Measurements from ENCODE around the gene PPM1F. TPM values are rescaled to one million over a fixed set of nuclear protein-coding genes. Genes with fewer than 3 reads are reported as not detected.

Gene PPM1F
- total RNA-seq, 4 donors from 2014 or later, result 13.8 to 28.9 (median 21.0) TPM

DNA sequence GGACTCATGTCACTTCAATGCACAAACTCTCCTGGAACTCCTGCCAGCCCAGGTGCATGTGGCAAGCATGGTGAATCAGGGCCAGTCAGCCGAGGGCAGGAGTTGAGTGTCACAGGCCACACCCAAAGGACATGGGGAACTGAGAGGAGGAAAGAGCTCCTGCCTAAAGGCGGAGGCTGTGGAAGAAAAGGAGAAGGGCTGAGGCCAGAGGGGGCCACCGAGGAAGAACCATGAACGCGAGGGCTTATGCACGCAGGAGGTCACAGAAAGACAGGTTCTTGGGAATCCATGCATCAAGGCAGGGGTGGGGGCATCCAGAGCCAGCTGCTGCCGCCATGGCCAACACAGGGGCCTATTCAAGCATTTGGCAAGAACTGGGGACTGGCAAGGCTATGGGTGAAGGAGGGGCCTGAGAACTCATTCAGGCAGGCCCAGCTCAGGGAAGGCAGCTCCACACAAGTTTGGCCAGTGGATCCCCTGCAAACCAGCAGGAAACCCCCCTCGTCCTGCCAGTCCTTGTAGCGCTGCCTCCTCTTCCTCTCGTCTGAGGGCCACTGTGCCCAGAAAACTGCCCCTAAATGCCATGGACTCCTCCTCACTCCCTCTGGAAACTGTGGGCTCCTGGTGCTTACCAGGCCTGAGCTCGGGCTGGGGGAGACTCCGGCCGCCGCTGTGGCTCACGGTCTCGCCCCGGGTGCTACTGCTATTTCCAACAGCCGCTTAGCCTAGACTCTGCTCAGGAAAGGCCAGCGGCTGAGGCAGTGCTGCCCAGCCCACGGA is 15.4 kb downstream of the PPM1F start:
- no peak for DNase-seq
- H3K4me3 ChIP-seq, result peak overlapping the region in 3 of 4 donors; percentile 58 to 69 (median 60)
- TF ChIP-seq, protein P1, sequence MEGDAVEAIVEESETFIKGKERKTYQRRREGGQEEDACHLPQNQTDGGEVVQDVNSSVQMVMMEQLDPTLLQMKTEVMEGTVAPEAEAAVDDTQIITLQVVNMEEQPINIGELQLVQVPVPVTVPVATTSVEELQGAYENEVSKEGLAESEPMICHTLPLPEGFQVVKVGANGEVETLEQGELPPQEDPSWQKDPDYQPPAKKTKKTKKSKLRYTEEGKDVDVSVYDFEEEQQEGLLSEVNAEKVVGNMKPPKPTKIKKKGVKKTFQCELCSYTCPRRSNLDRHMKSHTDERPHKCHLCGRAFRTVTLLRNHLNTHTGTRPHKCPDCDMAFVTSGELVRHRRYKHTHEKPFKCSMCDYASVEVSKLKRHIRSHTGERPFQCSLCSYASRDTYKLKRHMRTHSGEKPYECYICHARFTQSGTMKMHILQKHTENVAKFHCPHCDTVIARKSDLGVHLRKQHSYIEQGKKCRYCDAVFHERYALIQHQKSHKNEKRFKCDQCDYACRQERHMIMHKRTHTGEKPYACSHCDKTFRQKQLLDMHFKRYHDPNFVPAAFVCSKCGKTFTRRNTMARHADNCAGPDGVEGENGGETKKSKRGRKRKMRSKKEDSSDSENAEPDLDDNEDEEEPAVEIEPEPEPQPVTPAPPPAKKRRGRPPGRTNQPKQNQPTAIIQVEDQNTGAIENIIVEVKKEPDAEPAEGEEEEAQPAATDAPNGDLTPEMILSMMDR (IDR thresholded peaks at IDR 0.05), result no peak
- peak in 1 of 2 donors; percentile 6 for TF ChIP-seq POLR2A (IDR thresholded peaks at IDR 0.05)

DNA sequence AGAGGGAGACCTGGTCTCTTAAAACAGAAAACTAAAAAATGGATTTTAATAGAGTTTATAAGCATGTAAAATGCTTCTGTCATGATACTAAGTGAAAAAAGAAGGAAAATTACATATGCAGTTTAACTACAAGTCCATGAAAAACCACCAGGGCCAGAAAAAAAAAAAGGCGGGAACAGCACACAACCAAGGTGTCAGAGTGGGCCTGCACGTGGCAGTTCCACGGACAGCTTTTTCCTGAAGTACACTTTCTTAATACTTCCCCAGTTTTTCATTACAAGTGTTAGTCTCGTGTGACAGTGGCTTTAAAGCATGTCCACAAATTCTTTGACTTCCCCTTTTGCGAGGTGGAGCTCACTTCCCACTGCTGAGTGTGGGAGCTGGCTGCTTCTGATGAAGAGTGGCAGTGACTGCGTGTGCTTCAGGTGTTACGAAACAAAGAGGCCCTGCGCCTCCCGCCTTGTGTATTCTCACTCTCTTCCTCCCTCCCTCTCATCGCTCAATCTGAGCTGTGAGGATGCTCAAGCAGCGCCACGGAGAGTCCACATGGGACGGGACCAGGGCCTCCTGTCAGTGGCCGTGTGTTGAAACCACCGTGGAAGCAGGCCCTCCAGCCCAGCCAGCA is 16.4 kb downstream of the PPM1F start:
- TF ChIP-seq, protein P1 (IDR thresholded peaks at IDR 0.05), result no peak
- no peak for TF ChIP-seq POLR2A (IDR thresholded peaks at IDR 0.05)
- Histone ChIP-seq H3K27ac (peak overlapping the region in 2 of 4 donors; percentile 90 to 95), H3K4me3 (no peak overlapping the region), H3K36me3 (peaks cover 0 to 25% (median 0%) of the 10 kb centered on the region in 3 donors), H3K9me3 (no peaks in the 10 kb centered on the region), H3K4me1 (peaks cover 0 to 32% (median 5%) of the 10 kb centered on the region in 4 donors), H3K27me3 (no peaks in the 10 kb centered on the region)
- no peak for DNase-seq

More for the DNA sequence above, 15.4 kb downstream of the PPM1F start:
- Histone ChIP-seq H3K9me3 (no peaks in the 10 kb centered on the region), H3K27me3 (no peaks in the 10 kb centered on the region), H3K36me3 (peaks cover 0 to 16% (median 0%) of the 10 kb centered on the region in 3 donors), H3K4me1 (peaks cover 0 to 41% (median 5%) of the 10 kb centered on the region in 4 donors), H3K27ac (peak overlapping the region; percentile 81 to 95 (median 88))

DNA sequence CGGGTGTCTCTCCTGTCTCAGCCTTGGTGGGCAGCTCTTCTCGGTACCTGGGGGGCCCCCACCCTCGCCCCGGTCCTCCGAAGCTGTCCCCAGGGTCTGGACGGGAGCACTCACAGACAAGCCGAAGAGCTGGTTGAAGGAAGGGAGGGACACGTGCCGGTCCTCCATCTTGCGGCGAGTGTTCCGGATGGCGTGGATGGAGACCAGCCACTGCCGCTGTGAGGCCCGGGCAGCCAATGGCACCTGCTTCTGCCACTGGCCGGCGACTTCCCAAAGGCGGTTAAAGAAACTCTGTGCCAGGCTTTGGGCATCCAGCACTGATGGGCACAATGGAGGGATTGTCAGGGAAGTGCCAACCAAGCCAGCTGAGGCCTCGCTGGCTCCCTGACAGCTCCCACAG is 18.7 kb downstream of the PPM1F start:
- no peak for DNase-seq
- no peaks in the 10 kb centered on the region for H3K9me3 ChIP-seq
- peaks cover 0 to 21% (median 4%) of the 10 kb centered on the region in 4 donors for H3K4me1 ChIP-seq
- peaks cover 0 to 47% (median 0%) of the 10 kb centered on the region in 3 donors for H3K36me3 ChIP-seq
- TF ChIP-seq, protein P1 (IDR thresholded peaks at IDR 0.05), result no peak
- TF ChIP-seq POLR2A (IDR thresholded peaks at IDR 0.05), result no peak
- H3K27ac ChIP-seq, result no peak overlapping the region
- no peaks in the 10 kb centered on the region for H3K27me3 ChIP-seq
- no peak overlapping the region for H3K4me3 ChIP-seq

DNA sequence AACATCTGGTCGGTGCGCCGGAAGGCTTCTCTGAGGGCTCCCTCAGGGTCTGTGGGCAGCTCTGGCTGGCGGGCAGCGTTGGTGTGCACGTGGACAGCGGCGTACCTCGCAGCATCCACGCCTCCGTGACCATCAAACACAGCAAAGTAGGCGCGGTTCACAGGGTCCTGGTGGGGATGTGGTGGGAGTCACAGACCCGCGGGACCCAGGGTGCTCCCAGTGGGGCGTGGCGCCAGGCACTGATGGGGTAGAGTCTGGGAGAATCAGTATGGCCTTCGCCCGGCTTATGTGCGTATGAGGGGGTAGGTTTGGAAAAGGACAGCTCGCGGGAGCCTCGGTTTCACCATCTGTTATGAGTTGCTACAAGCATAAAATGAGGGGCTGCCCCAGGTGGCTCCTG is 19.2 kb downstream of the PPM1F start:
- H3K4me1 ChIP-seq, result peaks cover 0 to 18% (median 3%) of the 10 kb centered on the region in 4 donors
- TF ChIP-seq POLR2A (IDR thresholded peaks at IDR 0.05), result no peak
- TF ChIP-seq, protein P1 (IDR thresholded peaks at IDR 0.05), result no peak
- H3K9me3 ChIP-seq, result no peaks in the 10 kb centered on the region
- no peak for DNase-seq
- no peak overlapping the region for H3K4me3 ChIP-seq
- no peaks in the 10 kb centered on the region for H3K27me3 ChIP-seq
- no peak overlapping the region for H3K27ac ChIP-seq
- peaks cover 0 to 52% (median 0%) of the 10 kb centered on the region in 3 donors for H3K36me3 ChIP-seq

DNA sequence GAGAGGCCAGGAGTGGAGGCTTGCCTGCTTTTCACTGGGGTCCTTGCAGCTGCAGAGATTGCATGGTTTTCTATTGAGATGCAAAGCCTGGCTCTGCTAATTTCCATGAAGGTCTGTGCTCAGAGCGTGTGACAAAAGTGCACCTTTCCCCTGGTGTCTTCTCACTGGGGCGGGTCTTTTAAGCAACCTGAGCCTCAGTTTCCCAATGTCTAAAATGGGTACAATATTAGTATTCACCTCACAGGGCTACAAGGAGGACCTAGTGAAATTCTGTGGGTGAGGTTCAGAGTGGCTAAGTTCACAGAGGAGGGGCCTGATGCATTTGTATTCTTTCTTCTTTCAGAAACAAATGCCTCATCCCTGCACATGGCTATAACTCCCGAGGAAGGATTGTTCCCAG is 20.3 kb downstream of the PPM1F start:
- no peak overlapping the region for H3K27ac ChIP-seq
- no peak overlapping the region for H3K4me3 ChIP-seq
- peaks cover 0 to 56% (median 0%) of the 10 kb centered on the region in 3 donors for H3K36me3 ChIP-seq
- DNase-seq, result no peak
- no peaks in the 10 kb centered on the region for H3K27me3 ChIP-seq
- TF ChIP-seq, protein P1 (IDR thresholded peaks at IDR 0.05), result no peak
- TF ChIP-seq POLR2A (IDR thresholded peaks at IDR 0.05), result no peak
- no peaks in the 10 kb centered on the region for H3K9me3 ChIP-seq
- H3K4me1 ChIP-seq, result peaks cover 0 to 13% (median 0%) of the 10 kb centered on the region in 4 donors

Measured in Peyer's patch (tissue), 4 donors.